ENCODE data around the gene ARAP1. TPM values are rescaled to one million over a fixed set of nuclear protein-coding genes. Genes with fewer than 3 reads are reported as not detected.

Gene ARAP1
- total and polyA plus RNA-seq, 2 donors (not counting 3 experiments of a cell fraction or from before 2014, with no cell fraction given): 36.8 to 66.2 TPM

DNA sequence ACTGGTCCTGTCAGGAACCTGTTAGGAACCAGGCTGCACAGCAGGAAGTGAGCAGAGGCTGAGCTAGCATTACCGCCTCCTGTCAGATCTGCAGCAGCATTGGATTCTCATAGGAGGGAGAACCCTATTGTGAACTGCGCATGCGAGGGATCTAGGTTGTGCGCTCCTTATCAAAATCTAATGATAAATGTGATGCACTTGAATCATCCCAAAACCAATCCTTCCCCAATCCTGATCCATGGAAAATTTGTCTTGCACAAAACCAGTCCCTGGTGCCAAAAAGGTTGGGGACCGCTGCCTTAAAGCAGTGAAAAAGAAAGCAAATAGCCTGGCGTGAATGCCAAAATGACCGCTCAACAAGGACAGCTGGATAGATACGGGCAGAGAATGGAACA, 1.9 kb upstream of the ARAP1 start:
- H4K20me1 ChIP-seq (replicated peaks; ENCODE audit: control insufficient read depth, extremely low read depth, insufficient read depth, low read length): no peaks in the 10 kb centered on the region
- H3K27ac ChIP-seq (ENCODE audit: insufficient read depth, low read depth, low read length): no peak overlapping the region
- H3K79me2 ChIP-seq (ENCODE audit: control insufficient read depth, insufficient read depth, low read length): peaks cover 8% of the 10 kb centered on the region
- no peak overlapping the region for H3K9ac ChIP-seq (replicated peaks; ENCODE audit: extremely low read depth, insufficient read depth, low read length)
- TF ChIP-seq GATA2 (IDR thresholded peaks at IDR 0.05; ENCODE audit: insufficient read depth, insufficient read length, low read depth, low read length) (no peak), JUN (IDR thresholded peaks at IDR 0.05; ENCODE audit: borderline replicate concordance, insufficient read depth, insufficient read length, low read depth) (no peak), POLR2AphosphoS5 (IDR thresholded peaks at IDR 0.05; ENCODE audit: insufficient read depth, low read depth, low read length) (no peak), EZH2 (IDR thresholded peaks at IDR 0.05; ENCODE audit: borderline replicate concordance, low read depth, low read length, severe bottlenecking) (no peak), POLR2A (IDR thresholded peaks at IDR 0.05; ENCODE audit: low read depth, low read length) (no peak), MAX (IDR thresholded peaks at IDR 0.05; ENCODE audit: insufficient read depth, insufficient read length) (no peak), FOS (IDR thresholded peaks at IDR 0.05; ENCODE audit: borderline replicate concordance, insufficient read depth, low read length) (no peak), MYC (IDR thresholded peaks at IDR 0.05; ENCODE audit: low read depth, low read length) (no peak)
- TF ChIP-seq, protein P1, sequence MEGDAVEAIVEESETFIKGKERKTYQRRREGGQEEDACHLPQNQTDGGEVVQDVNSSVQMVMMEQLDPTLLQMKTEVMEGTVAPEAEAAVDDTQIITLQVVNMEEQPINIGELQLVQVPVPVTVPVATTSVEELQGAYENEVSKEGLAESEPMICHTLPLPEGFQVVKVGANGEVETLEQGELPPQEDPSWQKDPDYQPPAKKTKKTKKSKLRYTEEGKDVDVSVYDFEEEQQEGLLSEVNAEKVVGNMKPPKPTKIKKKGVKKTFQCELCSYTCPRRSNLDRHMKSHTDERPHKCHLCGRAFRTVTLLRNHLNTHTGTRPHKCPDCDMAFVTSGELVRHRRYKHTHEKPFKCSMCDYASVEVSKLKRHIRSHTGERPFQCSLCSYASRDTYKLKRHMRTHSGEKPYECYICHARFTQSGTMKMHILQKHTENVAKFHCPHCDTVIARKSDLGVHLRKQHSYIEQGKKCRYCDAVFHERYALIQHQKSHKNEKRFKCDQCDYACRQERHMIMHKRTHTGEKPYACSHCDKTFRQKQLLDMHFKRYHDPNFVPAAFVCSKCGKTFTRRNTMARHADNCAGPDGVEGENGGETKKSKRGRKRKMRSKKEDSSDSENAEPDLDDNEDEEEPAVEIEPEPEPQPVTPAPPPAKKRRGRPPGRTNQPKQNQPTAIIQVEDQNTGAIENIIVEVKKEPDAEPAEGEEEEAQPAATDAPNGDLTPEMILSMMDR (IDR thresholded peaks at IDR 0.05; ENCODE audit: extremely low read depth in 1 of 2, insufficient read depth in 1 of 2, low read depth in 1 of 2, low read length in 2 of 2): no peak
- CTCF ChIA-PET: no interaction called here
- FAIRE-seq: no peak
- no peak overlapping the region for H3K4me2 ChIP-seq (ENCODE audit: insufficient read depth, low read length)
- POLR2A ChIA-PET: no interaction called here
- no peak overlapping the region for H3K4me3 ChIP-seq (replicated peaks in 1 of 3; ENCODE audit: insufficient read depth in 1 of 3, low read depth in 1 of 3, low read length in 3 of 3)
- no peaks in the 10 kb centered on the region for H3K27me3 ChIP-seq (ENCODE audit: control insufficient read depth in 2 of 2, insufficient read depth in 2 of 2, low read length in 2 of 2)
- H3K36me3 ChIP-seq (ENCODE audit: control insufficient read depth in 2 of 2, extremely low read depth in 1 of 2, insufficient read depth in 2 of 2, low read length in 2 of 2): no peaks in the 10 kb centered on the region
- H2AFZ ChIP-seq (ENCODE audit: low read depth, low read length): no peak overlapping the region
- DNase-seq (ENCODE audit: low read depth, low spot score): no peak
- peaks cover 12% of the 10 kb centered on the region for H3K4me1 ChIP-seq (ENCODE audit: control insufficient read depth, extremely low read depth, insufficient read depth, low read length)
- H3K9me3 ChIP-seq (replicated peaks; ENCODE audit: control insufficient read depth, insufficient read depth, low read length): no peaks in the 10 kb centered on the region
- dilution Hi-C loops (cut with MboI; ENCODE audit: extremely low pct_ligation_motif_present, low sequenced_read_pairs): no loop called here
- intact Hi-C loops (cut with micrococcal nuclease): no loop called here
- no TSS peak for BruUV-seq (replicated peaks)
- no peaks in the 10 kb centered on the region for H3K9me1 ChIP-seq (replicated peaks; ENCODE audit: control insufficient read depth, extremely low read depth, insufficient read depth, low read length)
